ENCODE results near the gene SLC15A4. TPM values are rescaled to one million over a fixed set of nuclear protein-coding genes. Genes with fewer than 3 reads are reported as not detected.

The SLC15A4 gene
- total and polyA plus RNA-seq, 10 donors = 19.0 to 92.4 (median 43.5) TPM

DNA sequence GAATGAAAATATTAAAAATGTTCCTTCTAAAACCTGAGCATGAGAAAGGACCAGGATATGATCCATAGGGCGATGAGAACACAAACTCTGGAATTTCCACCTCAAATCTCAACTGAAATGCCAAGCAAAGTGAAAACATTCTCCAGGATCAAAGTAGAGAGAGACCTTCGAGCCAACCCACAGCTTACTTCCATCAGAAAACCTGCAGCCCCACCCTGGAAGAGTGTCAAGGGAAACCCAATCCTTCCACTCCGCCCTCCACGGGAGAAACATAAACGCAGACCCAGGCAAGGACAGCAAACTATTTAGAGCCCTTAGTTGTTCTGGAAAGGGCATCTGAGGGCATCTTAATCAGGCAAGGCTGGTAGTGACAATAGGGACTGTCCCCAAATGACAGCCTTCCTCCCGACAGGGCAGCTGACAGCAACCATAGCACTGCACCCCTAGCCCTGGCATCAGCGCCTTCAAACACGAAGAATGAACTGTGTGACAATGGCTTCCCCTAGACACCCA is 21.8 kb downstream of the SLC15A4 start:
- Histone ChIP-seq H3K4me3 (no peak overlapping the region), H3K27me3 (replicated peaks in 1 of 7) (no peaks in the 10 kb centered on the region), H3K36me3 (peaks cover 4 to 98% (median 58%) of the 10 kb centered on the region in 6 donors), H3K9me3 (no peaks in the 10 kb centered on the region), H3K27ac (no peak overlapping the region), H3K4me1 (peaks cover 5 to 71% (median 24%) of the 10 kb centered on the region in 6 donors)
- TF ChIP-seq CTCF (IDR thresholded peaks at IDR 0.05 in 8 of 11, conservative IDR thresholded peaks at IDR 0.05 in 3 of 11) (no peak), POLR2AphosphoS5 (IDR thresholded peaks at IDR 0.05) (peak in 1 of 3 donors; percentile 8)
- 75 to 84% (median 81%) methylated on average over 8 of the region's 8 CpGs for WGBS, 5 donors
- DNase-seq = peak; percentile 67
- intact Hi-C loops (cut with DNase I; ENCODE audit: low total_unique reads) = no loop called here

- intact Hi-C loops (cut with DNase I; ENCODE audit: low total_unique reads) = no loop called here
- no peak overlapping the region for H3K27ac ChIP-seq
- H3K36me3 ChIP-seq = peaks cover 4 to 99% (median 60%) of the 10 kb centered on the region in 6 donors
- 97 to 98% (median 97%) methylated on average over 14 of the region's 14 CpGs for WGBS, 5 donors
- peak; percentile 61 for DNase-seq
- H3K4me1 ChIP-seq = peaks cover 9 to 72% (median 36%) of the 10 kb centered on the region in 6 donors
- H3K27me3 ChIP-seq (replicated peaks in 1 of 7) = no peaks in the 10 kb centered on the region
- H3K9me3 ChIP-seq = no peaks in the 10 kb centered on the region
- TF ChIP-seq POLR2AphosphoS5 (IDR thresholded peaks at IDR 0.05) = no peak
- TF ChIP-seq POLR2A (IDR thresholded peaks at IDR 0.05) = no peak
- no peak for TF ChIP-seq CTCF (IDR thresholded peaks at IDR 0.05 in 8 of 11, conservative IDR thresholded peaks at IDR 0.05 in 3 of 11)
- H3K4me3 ChIP-seq = no peak overlapping the region
Observed at GRCh38 chr12:128800606-128801005, 23.2 kb downstream of the SLC15A4 start.

DNA sequence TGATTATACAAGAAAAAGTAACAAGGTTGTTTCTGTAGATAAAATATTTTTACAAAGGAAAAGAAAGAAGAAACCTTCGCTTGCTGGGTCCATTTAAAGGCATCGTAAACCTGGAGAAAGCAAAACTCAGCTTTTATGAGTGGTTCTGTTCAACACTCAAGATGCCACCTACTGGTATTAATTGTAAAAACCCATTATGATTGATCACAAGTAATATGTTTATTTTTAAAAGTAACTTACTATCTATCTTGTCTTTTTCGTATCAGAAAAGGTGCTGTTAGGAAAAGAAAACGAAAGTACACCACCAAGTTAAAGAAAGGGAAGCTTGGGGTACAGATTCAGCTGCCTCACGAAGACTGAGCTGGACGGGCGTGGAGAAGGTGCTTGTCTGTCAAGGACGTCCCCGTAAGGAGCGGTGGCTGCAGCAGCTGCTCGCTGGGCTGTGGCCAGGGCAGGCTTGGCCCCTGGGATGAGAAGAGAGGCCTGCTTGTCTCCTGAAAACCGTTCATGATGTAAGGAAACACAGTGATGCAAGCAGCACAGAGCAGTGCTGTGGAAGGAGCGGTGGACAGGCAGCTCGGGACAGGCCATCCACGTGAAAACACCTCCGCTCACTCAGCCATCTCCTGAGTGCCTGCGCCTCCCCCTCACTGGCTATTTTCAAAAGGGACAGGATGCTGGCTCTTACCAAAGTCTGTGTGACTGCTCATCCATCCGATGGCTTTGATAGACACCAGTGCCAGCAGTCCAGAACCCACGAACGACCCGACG is 25.0 kb downstream of the SLC15A4 start:
- Histone ChIP-seq H3K27ac (peak overlapping the region in 3 of 8 donors; percentile 26 to 88 (median 83)), H3K36me3 (peaks cover 4 to 100% (median 58%) of the 10 kb centered on the region in 6 donors), H3K4me3 (no peak overlapping the region), H3K4me1 (peaks cover 27 to 78% (median 54%) of the 10 kb centered on the region in 6 donors), H3K27me3 (replicated peaks in 1 of 7) (no peaks in the 10 kb centered on the region), H3K9me3 (no peaks in the 10 kb centered on the region)
- intact Hi-C loops (cut with DNase I; ENCODE audit: low total_unique reads) = no loop called here
- no peak for DNase-seq
- TF ChIP-seq POLR2AphosphoS5 (IDR thresholded peaks at IDR 0.05) (peak in 2 of 3 donors; percentile 13 to 64), CTCF (IDR thresholded peaks at IDR 0.05 in 8 of 11, conservative IDR thresholded peaks at IDR 0.05 in 3 of 11) (peak in 2 of 11 experiments; percentile 19 to 26), POLR2A (IDR thresholded peaks at IDR 0.05) (no peak)
- 75 to 85% (median 82%) methylated on average over 21 to 22 of the region's 22 CpGs for WGBS, 5 donors

Data from spleen (tissue), 11 donors.